ENCODE data around the gene FRMD7.

Gene FRMD7

DNA sequence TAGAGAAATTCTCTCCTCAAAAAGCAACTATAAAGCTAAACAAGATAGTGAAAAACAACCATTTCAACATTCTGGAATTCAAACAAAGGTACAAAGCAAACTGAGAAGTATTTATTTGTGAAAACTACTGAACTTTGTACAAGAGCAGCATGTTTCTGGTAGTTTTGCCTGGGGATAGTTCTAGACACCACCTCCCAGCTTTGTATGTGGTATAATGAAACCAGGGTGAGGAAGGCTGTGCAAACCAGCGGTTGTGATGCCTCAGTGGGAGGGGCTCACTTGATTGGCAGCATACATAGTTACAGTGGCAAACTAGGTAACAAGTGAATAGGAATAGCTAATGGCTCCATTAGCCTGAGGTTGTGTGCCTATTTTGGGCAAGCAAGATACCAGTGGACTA lies 18.6 kb upstream of the FRMD7 start:
- H3K4me3 ChIP-seq (replicated peaks; ENCODE audit: insufficient read depth, low read length), result no peak overlapping the region
- no peak for DNase-seq (ENCODE audit: low read depth in 1 of 2, low spot score in 1 of 2)
- no peak overlapping the region for H3K27ac ChIP-seq (replicated peaks)
- H3K27me3 ChIP-seq (ENCODE audit: insufficient read depth, poor library complexity, severe bottlenecking), result no peaks in the 10 kb centered on the region
- TF ChIP-seq, protein P1, sequence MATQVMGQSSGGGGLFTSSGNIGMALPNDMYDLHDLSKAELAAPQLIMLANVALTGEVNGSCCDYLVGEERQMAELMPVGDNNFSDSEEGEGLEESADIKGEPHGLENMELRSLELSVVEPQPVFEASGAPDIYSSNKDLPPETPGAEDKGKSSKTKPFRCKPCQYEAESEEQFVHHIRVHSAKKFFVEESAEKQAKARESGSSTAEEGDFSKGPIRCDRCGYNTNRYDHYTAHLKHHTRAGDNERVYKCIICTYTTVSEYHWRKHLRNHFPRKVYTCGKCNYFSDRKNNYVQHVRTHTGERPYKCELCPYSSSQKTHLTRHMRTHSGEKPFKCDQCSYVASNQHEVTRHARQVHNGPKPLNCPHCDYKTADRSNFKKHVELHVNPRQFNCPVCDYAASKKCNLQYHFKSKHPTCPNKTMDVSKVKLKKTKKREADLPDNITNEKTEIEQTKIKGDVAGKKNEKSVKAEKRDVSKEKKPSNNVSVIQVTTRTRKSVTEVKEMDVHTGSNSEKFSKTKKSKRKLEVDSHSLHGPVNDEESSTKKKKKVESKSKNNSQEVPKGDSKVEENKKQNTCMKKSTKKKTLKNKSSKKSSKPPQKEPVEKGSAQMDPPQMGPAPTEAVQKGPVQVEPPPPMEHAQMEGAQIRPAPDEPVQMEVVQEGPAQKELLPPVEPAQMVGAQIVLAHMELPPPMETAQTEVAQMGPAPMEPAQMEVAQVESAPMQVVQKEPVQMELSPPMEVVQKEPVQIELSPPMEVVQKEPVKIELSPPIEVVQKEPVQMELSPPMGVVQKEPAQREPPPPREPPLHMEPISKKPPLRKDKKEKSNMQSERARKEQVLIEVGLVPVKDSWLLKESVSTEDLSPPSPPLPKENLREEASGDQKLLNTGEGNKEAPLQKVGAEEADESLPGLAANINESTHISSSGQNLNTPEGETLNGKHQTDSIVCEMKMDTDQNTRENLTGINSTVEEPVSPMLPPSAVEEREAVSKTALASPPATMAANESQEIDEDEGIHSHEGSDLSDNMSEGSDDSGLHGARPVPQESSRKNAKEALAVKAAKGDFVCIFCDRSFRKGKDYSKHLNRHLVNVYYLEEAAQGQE (IDR thresholded peaks at IDR 0.05; ENCODE audit: insufficient replicate concordance, low read depth), result no peak
- TF ChIP-seq POLR2AphosphoS5 (IDR thresholded peaks at IDR 0.05; ENCODE audit: low read depth) (no peak), SPI1 (IDR thresholded peaks at IDR 0.05; ENCODE audit: borderline replicate concordance, low read depth) (no peak), GABPA (IDR thresholded peaks at IDR 0.05; ENCODE audit: low read depth) (no peak)
- TF ChIP-seq, protein P2, sequence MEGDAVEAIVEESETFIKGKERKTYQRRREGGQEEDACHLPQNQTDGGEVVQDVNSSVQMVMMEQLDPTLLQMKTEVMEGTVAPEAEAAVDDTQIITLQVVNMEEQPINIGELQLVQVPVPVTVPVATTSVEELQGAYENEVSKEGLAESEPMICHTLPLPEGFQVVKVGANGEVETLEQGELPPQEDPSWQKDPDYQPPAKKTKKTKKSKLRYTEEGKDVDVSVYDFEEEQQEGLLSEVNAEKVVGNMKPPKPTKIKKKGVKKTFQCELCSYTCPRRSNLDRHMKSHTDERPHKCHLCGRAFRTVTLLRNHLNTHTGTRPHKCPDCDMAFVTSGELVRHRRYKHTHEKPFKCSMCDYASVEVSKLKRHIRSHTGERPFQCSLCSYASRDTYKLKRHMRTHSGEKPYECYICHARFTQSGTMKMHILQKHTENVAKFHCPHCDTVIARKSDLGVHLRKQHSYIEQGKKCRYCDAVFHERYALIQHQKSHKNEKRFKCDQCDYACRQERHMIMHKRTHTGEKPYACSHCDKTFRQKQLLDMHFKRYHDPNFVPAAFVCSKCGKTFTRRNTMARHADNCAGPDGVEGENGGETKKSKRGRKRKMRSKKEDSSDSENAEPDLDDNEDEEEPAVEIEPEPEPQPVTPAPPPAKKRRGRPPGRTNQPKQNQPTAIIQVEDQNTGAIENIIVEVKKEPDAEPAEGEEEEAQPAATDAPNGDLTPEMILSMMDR (IDR thresholded peaks at IDR 0.05; ENCODE audit: insufficient read depth, low read length), result no peak

DNA sequence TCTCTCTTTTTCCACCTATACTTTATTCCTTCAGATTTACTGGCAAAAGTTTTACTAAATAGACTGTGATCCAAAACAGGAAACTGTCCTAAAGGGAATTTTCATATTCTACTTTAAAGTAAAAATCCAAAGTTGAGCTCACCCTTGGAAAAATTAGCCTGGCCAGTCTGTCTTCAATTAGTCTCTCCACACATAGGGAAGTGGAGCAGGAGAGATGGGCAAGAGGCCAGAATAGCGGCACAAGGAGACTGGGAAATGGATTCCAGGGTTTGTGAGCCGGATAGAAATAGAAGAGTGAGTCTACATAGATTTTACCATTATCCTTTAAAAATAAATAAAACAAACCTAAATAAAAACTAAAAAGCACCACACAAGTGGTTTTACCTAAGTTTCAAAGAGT lies 16.2 kb upstream of the FRMD7 start:
- no peak for TF ChIP-seq POLR2AphosphoS5 (IDR thresholded peaks at IDR 0.05; ENCODE audit: low read depth)
- TF ChIP-seq SPI1 (IDR thresholded peaks at IDR 0.05; ENCODE audit: borderline replicate concordance, low read depth), result no peak
- Histone ChIP-seq H3K27ac (replicated peaks) (no peak overlapping the region), H3K27me3 (ENCODE audit: insufficient read depth, poor library complexity, severe bottlenecking) (no peaks in the 10 kb centered on the region), H3K4me3 (replicated peaks; ENCODE audit: insufficient read depth, low read length) (no peak overlapping the region)
- no peak for DNase-seq (ENCODE audit: low read depth in 1 of 2, low spot score in 1 of 2)

DNA sequence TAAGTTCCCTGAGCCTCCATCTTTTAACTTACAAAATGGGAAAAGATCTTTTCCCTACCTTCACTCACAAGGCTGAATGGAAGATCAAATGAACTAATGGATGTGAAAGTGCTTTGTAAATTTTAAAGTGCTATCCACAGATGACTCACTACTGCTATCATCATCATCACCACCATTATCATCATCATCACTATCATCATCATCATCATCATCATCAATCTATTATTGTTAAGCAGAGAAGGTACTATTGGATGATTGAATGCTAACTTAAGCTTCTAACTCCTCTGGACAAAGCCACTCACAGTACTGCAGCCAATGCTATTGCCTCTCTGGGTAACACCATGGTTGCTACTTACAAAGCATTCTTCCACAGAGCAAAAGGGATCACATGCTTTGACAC lies 1.9 kb downstream of the FRMD7 start:
- H3K27me3 ChIP-seq (ENCODE audit: insufficient read depth, poor library complexity, severe bottlenecking), result peaks cover 4% of the 10 kb centered on the region
- H3K27ac ChIP-seq (replicated peaks), result no peak overlapping the region
- DNase-seq (ENCODE audit: low read depth in 1 of 2, low spot score in 1 of 2), result no peak
- TF ChIP-seq POLR2AphosphoS5 (IDR thresholded peaks at IDR 0.05; ENCODE audit: low read depth) (no peak), GABPA (IDR thresholded peaks at IDR 0.05; ENCODE audit: low read depth) (no peak), SPI1 (IDR thresholded peaks at IDR 0.05; ENCODE audit: borderline replicate concordance, low read depth) (no peak)
- TF ChIP-seq, protein P1 (IDR thresholded peaks at IDR 0.05; ENCODE audit: insufficient replicate concordance, low read depth), result no peak
- TF ChIP-seq, protein P2 (IDR thresholded peaks at IDR 0.05; ENCODE audit: insufficient read depth, low read length), result no peak
- no peak overlapping the region for H3K4me3 ChIP-seq (replicated peaks; ENCODE audit: insufficient read depth, low read length)

DNA sequence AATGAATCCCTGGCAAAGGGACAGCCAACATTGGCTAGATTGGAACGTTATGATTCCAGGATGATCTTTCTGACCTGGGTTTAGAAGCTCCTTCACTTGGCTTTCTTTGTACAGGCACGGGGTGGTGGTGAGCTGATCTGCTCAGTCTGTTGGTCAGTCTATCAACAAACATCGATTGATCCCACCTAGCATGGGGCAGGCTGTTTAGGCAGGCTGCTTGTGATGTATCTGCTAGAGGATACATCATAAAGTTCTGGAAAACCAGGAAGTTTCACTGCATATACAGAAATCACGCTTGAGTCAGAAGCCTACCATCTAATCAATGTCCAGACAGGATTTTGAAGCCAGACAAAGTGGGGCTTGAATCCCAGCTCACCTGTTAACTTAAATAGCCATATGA lies 6.9 kb downstream of the FRMD7 start:
- no peak for TF ChIP-seq GABPA (IDR thresholded peaks at IDR 0.05; ENCODE audit: low read depth)
- TF ChIP-seq, protein P1 (IDR thresholded peaks at IDR 0.05; ENCODE audit: insufficient replicate concordance, low read depth), result no peak
- TF ChIP-seq SPI1 (IDR thresholded peaks at IDR 0.05; ENCODE audit: borderline replicate concordance, low read depth), result no peak
- TF ChIP-seq POLR2AphosphoS5 (IDR thresholded peaks at IDR 0.05; ENCODE audit: low read depth), result no peak
- TF ChIP-seq, protein P2 (IDR thresholded peaks at IDR 0.05; ENCODE audit: insufficient read depth, low read length), result no peak
- H3K4me3 ChIP-seq (replicated peaks; ENCODE audit: insufficient read depth, low read length), result no peak overlapping the region
- no peak overlapping the region for H3K27ac ChIP-seq (replicated peaks)
- DNase-seq (ENCODE audit: low read depth in 1 of 2, low spot score in 1 of 2), result no peak
- H3K27me3 ChIP-seq (ENCODE audit: insufficient read depth, poor library complexity, severe bottlenecking), result no peaks in the 10 kb centered on the region
